IPS-20b (cell line): ENCODE results near the gene C1RL.

Experiments
- H3K27ac ChIP-seq: one replicate; pipeline ENCODE4 v1.5.1; 2013; ENCODE audit warnings: low read length
- H3K27me3 ChIP-seq: 2 replicates; pipeline ENCODE4 v1.6.1; 2013; ENCODE audit warnings: mild to moderate bottlenecking, low read length, inconsistent platforms; ENCODE audit not compliant: insufficient read depth
- H3K36me3 ChIP-seq: 2 replicates; pipeline ENCODE4 v1.6.1; 2013; ENCODE audit warnings: low read depth, mild to moderate bottlenecking, inconsistent platforms, low read length, moderate library complexity; ENCODE audit not compliant: insufficient read depth
- H3K4me1 ChIP-seq: 2 replicates; pipeline ENCODE4 v1.6.1; 2013; ENCODE audit warnings: mild to moderate bottlenecking, control low read depth, inconsistent platforms, low read length, moderate library complexity; ENCODE audit not compliant: insufficient read depth
- H3K4me3 ChIP-seq: 2 replicates; pipeline ENCODE4 v1.5.1; 2013; ENCODE audit warnings: mild to moderate bottlenecking, low read length, inconsistent platforms
- H3K9ac ChIP-seq: 2 replicates; pipeline ENCODE4 v1.6.1; 2013; ENCODE audit warnings: low read depth, mild to moderate bottlenecking, inconsistent platforms, low read length, moderate library complexity
- H3K9me3 ChIP-seq: 2 replicates; pipeline ENCODE4 v1.6.1; 2013; ENCODE audit warnings: mild to moderate bottlenecking, low read depth, low read length, inconsistent platforms; ENCODE audit not compliant: insufficient read depth

Gene C1RL

DNA sequence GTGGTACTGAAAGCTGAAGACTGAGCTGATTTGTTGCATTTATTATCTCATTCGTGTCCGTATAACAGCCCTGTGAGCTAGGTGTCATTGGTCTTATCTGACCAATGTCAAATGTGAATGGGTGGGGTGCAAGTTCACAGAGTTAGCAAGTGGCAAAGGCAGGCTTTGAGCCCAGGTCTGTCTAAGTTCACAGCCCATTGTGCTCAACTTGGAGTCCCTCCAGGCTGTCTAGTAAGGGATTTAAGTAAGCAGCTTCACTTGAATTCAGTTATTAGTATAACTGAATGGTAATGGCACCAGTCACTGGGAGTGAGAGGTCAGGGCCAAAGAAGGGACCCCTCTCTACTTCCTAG is 40.0 kb downstream of the C1RL start:
- H3K4me1 ChIP-seq, result no peaks in the 10 kb centered on the region
- no peaks in the 10 kb centered on the region for H3K27me3 ChIP-seq
- H3K27ac ChIP-seq, result no peak overlapping the region
- no peaks in the 10 kb centered on the region for H3K36me3 ChIP-seq
- no peak overlapping the region for H3K4me3 ChIP-seq
- H3K9ac ChIP-seq, result no peak overlapping the region
- H3K9me3 ChIP-seq, result no peaks in the 10 kb centered on the region

DNA sequence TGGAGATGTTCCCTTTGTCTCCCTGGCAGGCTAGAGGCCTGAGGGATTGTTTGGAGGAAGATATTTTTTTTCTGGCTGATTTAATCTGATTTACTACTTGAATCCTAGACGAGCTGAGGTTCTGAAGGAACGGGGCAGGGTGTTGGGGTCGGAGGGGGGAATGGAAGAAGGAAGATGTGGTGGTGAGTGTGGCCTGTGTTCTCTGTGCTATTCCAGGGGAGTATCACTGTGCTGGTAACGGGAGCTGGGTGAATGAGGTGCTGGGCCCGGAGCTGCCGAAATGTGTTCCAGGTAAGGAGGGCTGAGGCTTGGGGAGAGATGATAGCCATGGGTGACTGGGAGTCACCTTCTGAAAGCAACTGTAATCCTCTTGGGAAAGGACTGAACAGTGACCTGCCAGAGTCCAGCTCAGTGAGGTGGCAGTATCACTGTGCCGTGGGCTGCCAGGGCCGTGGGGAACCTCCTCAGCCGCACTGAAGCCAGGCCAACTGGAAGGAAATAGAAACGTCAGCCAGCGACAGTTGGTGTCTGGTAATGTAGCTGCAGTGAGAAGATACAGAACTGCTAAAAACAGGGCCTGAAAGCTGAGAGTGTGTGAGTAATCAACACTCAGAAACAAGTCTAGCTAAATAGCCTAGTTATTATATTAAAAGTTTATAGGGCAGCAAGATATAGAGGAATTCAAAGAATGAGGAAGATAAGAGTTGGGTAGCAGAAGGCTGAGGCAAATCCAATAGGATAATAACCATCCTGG is 40.6 kb downstream of the C1RL start:
- H3K36me3 ChIP-seq, result no peaks in the 10 kb centered on the region
- H3K27ac ChIP-seq, result no peak overlapping the region
- H3K9ac ChIP-seq, result no peak overlapping the region
- H3K9me3 ChIP-seq, result no peaks in the 10 kb centered on the region
- H3K4me3 ChIP-seq, result no peak overlapping the region
- H3K4me1 ChIP-seq, result no peaks in the 10 kb centered on the region
- no peaks in the 10 kb centered on the region for H3K27me3 ChIP-seq

DNA sequence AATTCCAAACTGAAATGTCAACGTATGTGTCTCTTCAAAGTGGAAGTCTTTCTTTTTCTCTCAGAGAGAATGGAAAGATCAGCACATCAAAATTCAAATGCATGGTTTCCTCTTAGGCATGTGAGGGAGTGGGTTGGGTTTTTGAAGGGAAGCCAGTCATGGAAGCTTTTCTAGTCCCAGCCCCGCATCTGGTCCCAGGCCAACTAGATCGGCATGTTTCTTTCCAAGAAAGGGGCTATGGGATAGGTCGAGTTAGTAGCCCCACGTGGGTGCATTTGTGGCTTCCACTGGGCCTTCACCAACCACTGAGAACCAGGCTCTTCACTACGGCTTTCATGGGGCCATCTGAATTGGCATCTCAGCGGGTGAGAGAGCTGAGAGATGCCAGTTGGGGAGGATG is 41.9 kb downstream of the C1RL start:
- no peak overlapping the region for H3K9ac ChIP-seq
- no peaks in the 10 kb centered on the region for H3K4me1 ChIP-seq
- no peak overlapping the region for H3K4me3 ChIP-seq
- no peaks in the 10 kb centered on the region for H3K9me3 ChIP-seq
- H3K27ac ChIP-seq, result no peak overlapping the region
- no peaks in the 10 kb centered on the region for H3K36me3 ChIP-seq
- no peaks in the 10 kb centered on the region for H3K27me3 ChIP-seq

DNA sequence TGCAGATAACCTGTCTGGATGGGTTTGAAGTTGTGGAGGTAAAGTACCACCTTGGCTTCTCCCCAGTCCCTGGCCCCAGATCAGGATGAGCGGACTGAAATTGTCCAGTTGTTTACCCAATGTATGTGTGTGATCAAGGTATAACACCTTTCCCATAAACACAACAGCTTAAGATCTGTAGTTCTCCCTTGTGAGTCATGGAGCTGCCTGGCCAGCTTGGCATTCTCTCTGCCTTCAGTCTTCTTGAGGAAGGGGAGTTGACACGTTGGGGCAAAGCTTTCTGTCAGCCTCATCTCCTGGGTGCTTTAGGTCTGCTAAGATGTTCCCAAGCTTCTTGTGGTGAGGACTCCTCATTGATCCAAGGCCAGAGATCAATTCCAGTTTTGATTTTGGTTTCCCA is 42.4 kb downstream of the C1RL start:
- H3K27me3 ChIP-seq, result no peaks in the 10 kb centered on the region
- H3K36me3 ChIP-seq, result no peaks in the 10 kb centered on the region
- H3K9ac ChIP-seq, result no peak overlapping the region

DNA sequence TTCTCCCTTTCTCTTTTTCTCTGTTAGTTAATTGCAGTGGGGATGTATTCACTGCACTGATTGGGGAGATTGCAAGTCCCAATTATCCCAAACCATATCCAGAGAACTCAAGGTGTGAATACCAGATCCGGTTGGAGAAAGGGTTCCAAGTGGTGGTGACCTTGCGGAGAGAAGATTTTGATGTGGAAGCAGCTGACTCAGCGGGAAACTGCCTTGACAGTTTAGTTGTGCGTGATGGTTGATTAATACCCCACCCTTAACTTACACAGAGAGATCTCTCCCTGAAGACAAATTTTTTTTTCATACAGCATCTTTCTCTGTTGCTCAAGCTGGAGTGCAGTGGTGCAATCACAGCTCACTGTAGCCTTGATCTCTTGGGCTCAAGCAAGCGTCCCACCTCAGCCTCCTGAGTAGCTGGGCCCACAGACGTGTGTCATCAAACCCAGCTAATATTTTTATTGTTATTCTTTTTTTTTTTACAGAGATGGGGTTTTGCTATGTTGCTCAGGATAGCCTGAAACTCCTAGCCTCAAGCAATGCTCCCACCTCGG is 43.9 kb downstream of the C1RL start:
- Histone ChIP-seq H3K9me3 (no peaks in the 10 kb centered on the region), H3K9ac (no peak overlapping the region), H3K4me3 (no peak overlapping the region), H3K27me3 (no peaks in the 10 kb centered on the region), H3K4me1 (peaks cover 11% of the 10 kb centered on the region), H3K36me3 (no peaks in the 10 kb centered on the region), H3K27ac (no peak overlapping the region)

More for the DNA sequence above, 42.4 kb downstream of the C1RL start:
- H3K9me3 ChIP-seq, result no peaks in the 10 kb centered on the region
- H3K4me1 ChIP-seq, result no peaks in the 10 kb centered on the region
- no peak overlapping the region for H3K4me3 ChIP-seq
- H3K27ac ChIP-seq, result no peak overlapping the region

DNA sequence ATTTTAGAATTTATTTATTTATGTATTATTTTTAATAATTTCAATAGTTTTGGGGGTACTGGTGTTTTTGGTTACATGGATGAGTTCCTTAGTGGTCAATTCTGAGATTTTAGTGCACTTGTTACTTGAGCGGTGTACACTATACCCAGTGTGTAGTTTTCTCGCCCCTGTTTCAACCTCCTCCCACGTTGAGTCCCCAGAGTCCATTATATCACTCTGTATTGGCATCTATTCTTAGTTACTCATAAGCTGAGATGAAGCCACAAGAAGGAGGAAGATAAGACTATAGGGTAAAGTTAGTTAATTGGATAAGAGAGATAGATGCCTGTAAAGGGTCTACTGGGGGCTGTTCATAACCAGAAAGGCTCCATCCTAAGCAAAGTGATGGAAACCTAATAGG is 44.5 kb downstream of the C1RL start:
- Histone ChIP-seq H3K27me3 (no peaks in the 10 kb centered on the region), H3K27ac (no peak overlapping the region), H3K36me3 (no peaks in the 10 kb centered on the region), H3K9me3 (no peaks in the 10 kb centered on the region), H3K4me3 (no peak overlapping the region), H3K9ac (no peak overlapping the region), H3K4me1 (peaks cover 11% of the 10 kb centered on the region)

DNA sequence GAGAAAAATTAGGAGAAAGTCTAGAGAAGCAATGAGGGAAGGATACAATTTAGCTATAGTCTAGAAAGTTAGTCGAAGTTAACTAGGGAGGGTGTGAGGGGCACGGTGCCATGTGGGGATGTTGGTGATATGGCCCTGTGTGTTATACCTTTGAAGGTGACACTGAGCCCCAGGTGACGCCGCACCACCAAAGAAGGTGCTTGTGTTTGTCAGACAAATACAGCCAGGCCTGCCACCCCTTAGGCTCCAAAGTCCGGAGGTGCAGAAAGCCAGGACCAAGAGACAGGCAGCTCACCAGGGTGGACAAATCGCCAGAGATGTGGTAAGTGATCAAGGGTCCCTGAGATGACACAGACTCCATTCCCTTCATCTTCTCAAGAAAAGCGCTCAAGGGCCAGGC is 47.4 kb downstream of the C1RL start:
- peaks cover 11% of the 10 kb centered on the region for H3K4me1 ChIP-seq
- no peaks in the 10 kb centered on the region for H3K36me3 ChIP-seq
- H3K9ac ChIP-seq, result no peak overlapping the region
- no peak overlapping the region for H3K27ac ChIP-seq
- no peak overlapping the region for H3K4me3 ChIP-seq
- no peaks in the 10 kb centered on the region for H3K9me3 ChIP-seq
- no peaks in the 10 kb centered on the region for H3K27me3 ChIP-seq

DNA sequence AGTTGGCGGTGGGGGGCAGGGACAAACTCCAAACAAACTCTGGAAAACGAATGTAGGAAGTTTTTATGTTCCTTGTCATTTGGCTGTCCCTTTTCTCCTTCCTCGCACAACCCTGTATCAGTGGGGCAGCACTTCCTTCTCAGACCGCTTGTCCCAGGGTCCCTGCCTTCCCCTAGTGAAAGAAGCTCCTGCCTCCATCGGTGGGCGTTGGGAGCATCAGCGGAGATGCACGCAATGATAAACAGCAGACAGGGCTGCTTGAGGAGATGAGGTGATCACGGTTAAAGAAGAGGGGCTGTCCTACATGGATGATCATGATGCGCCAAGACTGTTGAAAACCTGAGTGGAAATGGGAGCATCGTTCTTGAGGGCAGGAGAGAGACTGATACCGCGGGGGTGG is 47.9 kb downstream of the C1RL start:
- Histone ChIP-seq H3K4me1 (peaks cover 11% of the 10 kb centered on the region), H3K9ac (peak overlapping the region; percentile 54; the same call in 1 of the 2 replicates), H3K36me3 (no peaks in the 10 kb centered on the region), H3K4me3 (no peak overlapping the region; the same call in 1 of the 2 replicates), H3K27me3 (no peaks in the 10 kb centered on the region), H3K27ac (no peak overlapping the region), H3K9me3 (no peaks in the 10 kb centered on the region)

DNA sequence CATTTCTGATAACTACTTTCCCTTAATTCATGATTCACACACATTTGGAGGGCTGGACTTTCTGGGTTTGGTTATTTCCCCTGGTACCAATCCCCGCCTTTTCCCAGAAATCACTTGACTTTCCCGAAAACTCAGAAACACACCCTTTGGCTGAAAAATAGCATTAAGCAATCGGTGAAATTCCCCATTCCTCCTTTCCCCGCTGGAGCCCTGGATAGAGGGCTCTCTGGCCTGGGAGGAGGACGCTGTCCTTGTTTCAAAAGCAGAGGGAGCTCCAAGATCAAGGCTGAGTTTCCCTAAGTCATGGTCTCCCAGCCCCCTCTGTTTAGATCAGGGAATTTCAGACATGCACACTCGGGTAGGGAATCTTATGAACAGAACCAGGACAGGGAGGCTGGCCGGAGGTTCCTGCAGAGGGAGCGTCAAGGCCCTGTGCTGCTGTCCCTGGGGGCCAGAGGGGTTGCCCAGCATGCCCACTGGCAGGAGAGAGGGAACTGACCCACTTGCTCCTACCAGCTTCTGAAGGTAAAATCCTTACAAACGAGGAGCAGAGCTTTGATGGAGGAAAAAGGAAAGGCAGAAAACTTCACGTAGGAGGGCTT is 48.6 kb downstream of the C1RL start, which contains the start of gene C1S:
Gene C1S, plus strand, starts transcription at position 366 of the 602 bp plus-strand sequence. CDS start 1,195 bp downstream, outside the sequence.
- H3K36me3 ChIP-seq, result no peaks in the 10 kb centered on the region
- H3K4me3 ChIP-seq, result no peak within 1 kb of the TSS; the same call in 1 of the 2 replicates
- H3K9me3 ChIP-seq, result no peaks in the 10 kb centered on the region
- H3K27me3 ChIP-seq, result no peaks in the 10 kb centered on the region
- H3K4me1 ChIP-seq, result peaks cover 11% of the 10 kb centered on the region
- peak within 1 kb of the TSS; percentile 54; the same call in 1 of the 2 replicates for H3K9ac ChIP-seq
- H3K27ac ChIP-seq, result no peak within 1 kb of the TSS

DNA sequence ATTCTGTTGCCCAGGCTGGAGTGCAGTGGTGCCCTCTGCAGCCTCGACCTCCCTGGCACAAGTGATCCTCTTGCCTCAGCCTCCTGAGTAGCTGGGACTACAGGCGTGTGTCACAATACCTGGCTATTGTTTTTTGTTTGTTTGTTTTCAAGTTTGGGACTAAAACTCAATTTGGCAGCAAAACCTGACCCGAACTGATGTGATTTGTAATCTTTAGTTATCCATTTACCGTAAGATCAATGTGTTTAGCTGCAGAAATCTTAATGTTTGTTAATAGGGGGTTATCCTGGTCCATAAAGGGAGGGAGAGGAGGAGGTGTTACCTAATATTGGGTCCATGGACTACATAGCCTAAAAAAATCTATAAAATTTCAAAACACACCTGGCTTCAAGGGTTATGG is 49.2 kb downstream of the C1RL start:
- H3K36me3 ChIP-seq, result no peaks in the 10 kb centered on the region
- no peak overlapping the region for H3K4me3 ChIP-seq
- H3K4me1 ChIP-seq, result peaks cover 11% of the 10 kb centered on the region
- H3K27ac ChIP-seq, result no peak overlapping the region
- H3K9me3 ChIP-seq, result no peaks in the 10 kb centered on the region
- H3K27me3 ChIP-seq, result no peaks in the 10 kb centered on the region
- H3K9ac ChIP-seq, result no peak overlapping the region

DNA sequence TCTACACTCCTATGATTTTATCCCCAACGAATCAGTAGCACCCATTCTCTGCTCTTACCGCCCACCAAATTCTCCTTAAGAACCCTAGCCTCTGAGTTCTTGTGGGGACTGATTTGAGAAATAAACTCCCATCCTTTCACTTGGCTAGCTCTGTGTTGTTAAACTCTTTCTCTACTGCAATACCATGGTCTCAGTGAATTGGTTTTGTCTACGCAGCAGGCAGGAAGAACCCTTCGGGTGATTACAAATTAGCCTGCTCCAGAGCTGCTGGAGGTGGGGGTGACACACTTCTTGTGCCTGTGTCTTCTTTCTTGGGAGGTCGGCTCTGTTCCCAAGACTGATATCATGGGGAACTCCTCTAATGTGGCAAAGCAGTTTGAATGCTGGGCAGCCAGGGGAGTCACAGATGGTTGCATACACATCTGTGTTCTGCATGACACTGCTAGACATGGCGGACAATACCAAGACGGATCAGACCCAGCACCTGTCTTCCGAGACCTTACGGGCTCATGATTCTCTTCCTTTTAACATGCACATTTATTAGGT is 50.1 kb downstream of the C1RL start:
- Histone ChIP-seq H3K27me3 (no peaks in the 10 kb centered on the region), H3K4me3 (no peak overlapping the region), H3K4me1 (peaks cover 11% of the 10 kb centered on the region), H3K9me3 (no peaks in the 10 kb centered on the region), H3K36me3 (no peaks in the 10 kb centered on the region), H3K27ac (no peak overlapping the region), H3K9ac (no peak overlapping the region)
